ENCODE measurements around the gene HECA.

The HECA gene

GRCh38 chr6:139159016-139159415, 24.1 kb downstream of the HECA start:
- in situ Hi-C loops (cut with MboI; ENCODE audit: low sequenced_read_pairs), result no loop called here

DNA sequence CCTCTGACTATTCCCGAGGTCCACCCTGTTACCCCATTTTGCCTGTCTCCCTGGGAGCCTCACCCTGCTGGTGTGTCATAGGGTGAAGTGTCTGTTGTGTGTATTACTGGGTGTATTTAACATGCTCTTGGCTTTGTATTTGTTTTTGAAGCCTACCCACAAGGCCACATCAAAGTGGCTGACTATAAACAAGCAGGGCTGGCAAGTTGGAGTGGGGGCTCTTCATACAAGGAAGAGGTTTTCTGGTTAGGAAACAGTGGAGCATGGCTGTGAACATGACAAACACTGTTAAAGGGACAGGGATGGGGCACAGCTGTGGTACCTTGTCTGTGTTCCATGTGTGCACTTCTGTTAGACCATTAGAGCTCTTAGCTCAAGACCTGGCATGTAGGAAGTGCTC, 26.3 kb downstream of the HECA start:
- in situ Hi-C loops (cut with MboI; ENCODE audit: low sequenced_read_pairs), result no loop called here

- in situ Hi-C loops (cut with MboI; ENCODE audit: low sequenced_read_pairs), result no loop called here
Observed at GRCh38 chr6:139161817-139162284, 27.0 kb downstream of the HECA start.

DNA sequence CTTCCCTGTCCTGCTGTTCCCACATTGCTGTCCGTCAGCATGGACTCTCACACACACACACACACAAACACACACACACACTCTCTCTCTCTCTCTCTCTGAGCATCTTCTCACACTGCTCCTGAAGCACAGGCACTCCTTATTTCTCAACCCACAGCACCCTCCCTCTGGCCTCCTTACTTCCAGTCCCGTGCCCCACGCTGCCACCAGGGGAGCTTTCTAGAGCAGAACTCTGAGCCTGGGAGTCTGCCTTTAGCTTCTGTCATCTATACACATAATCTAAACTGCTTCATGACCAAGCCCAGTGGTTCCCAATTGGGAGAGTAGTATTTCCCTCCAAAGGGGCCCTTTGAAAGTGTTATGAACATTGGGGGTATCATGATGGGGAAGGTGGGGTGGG, 29.1 kb downstream of the HECA start:
- in situ Hi-C loops (cut with MboI; ENCODE audit: low sequenced_read_pairs), result no loop called here

DNA sequence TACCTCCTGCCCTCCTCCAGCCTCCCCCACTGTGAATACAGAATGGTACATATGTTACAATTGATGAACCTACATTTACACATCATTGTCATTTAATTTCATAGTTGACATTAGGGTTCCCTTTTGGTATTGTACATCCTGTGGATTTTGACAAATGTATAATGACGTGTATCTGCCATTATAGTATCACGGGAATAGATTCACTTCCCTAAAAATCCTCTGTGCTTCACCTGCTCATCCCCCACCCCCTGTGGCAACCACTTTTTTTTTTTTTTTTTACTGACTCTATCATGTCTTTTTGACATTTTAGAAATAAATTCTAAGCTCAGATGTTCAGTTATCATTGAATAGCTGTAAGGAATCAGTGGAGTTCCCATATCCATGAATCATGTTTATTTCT, 30.4 kb downstream of the HECA start:
- in situ Hi-C loops (cut with MboI; ENCODE audit: low sequenced_read_pairs), result no loop called here

DNA sequence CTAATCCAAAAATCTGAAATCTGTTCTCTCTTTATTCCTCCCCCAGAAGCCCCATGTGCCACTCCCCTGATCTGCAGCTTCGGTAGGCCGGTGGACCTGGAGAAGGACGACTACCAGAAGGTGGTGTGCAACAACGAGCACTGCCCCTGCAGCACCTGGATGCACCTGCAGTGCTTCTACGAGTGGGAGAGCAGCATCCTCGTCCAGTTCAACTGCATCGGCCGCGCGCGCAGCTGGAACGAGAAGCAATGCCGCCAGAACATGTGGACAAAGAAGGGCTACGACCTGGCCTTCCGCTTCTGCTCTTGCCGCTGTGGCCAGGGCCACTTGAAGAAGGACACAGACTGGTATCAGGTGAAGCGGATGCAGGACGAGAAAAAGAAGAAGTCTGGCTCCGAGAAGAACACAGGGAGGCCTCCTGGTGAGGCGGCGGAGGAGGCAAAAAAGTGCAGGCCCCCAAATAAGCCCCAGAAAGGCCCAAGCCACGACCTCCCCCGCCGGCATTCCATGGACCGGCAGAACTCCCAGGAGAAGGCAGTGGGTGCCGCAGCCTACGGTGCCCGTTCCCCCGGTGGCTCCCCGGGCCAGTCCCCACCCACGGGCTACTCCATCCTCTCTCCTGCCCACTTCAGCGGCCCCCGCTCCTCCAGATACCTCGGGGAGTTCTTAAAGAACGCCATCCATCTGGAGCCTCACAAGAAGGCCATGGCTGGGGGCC, 31.5 kb downstream of the HECA start:
- in situ Hi-C loops (cut with MboI; ENCODE audit: low sequenced_read_pairs), result no loop called here

- in situ Hi-C loops (cut with MboI; ENCODE audit: low sequenced_read_pairs), result no loop called here
Observed at GRCh38 chr6:139166956-139167313, 32.1 kb downstream of the HECA start.

DNA sequence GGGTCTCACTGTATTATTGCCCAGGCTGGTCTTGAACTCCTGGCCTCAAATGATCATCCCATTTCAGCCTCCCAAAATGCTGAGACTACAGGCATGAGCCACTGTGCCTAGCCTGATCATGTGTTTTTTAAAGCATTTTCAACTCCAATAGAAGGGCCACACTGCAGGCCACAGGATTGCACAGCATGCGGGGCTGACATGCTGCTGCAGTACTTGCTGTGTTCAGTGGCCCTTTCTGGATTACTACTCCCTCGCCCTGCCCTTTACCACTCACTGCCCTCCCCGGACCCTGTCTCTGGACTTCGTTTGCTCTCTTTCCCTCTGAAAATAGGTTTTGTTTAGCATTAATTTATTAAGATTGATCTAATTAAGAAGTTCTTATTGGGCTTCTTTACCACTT, 37.3 kb downstream of the HECA start:
- in situ Hi-C loops (cut with MboI; ENCODE audit: low sequenced_read_pairs), result no loop called here

- in situ Hi-C loops (cut with MboI; ENCODE audit: low sequenced_read_pairs), result no loop called here
Observed at GRCh38 chr6:139172567-139172966, 37.7 kb downstream of the HECA start.

DNA sequence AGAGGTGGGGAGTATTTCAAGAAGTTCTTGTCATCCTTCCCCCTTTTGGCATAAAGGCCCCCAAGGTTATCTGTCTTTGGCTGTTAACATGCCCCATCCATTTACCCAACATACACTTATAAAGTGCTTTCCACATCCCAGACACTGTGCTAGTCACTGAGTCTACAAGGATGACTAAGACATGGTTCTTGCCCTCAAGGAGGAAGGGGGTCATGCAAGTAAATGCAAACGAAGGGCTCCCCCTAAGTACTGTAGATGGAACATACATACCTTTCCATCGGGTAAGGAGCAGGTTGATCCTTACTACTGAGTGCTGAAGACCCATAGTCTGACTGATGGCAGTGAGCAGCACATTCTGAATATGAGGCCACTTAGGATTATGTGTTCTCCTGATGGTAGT, 38.3 kb downstream of the HECA start:
- in situ Hi-C loops (cut with MboI; ENCODE audit: low sequenced_read_pairs), result no loop called here

GRCh38 chr6:139173822-139174221, 38.9 kb downstream of the HECA start:
- in situ Hi-C loops (cut with MboI; ENCODE audit: low sequenced_read_pairs), result no loop called here

GRCh38 chr6:139174961-139175360, 40.1 kb downstream of the HECA start:
- in situ Hi-C loops (cut with MboI; ENCODE audit: low sequenced_read_pairs), result no loop called here

DNA sequence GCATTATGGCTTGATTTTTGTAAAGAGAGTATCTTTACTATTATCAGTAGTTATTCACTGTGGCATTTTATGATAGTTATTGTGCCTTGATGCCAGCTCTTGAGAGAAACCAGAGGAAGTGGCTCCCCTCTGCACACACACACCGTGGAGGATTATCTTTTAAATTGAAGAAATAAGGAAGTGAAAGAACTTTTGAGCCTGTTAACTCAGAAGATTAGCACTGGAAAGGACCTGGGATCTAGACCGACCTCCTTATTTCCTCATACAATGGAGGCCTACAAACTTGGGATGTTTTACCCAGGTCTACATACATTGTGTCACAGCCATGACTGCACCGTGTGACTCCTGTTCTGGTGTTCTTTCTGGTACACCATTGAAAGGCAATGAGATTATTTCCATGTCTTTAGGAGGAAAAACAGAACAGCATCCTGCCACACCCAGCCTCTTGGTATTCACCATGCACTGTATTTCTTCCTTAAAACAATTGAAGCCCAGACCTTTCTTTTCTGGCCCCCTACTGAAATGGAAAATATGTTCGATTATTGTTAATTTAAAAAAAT, 40.6 kb downstream of the HECA start:
- in situ Hi-C loops (cut with MboI; ENCODE audit: low sequenced_read_pairs), result no loop called here

GRCh38 chr6:139181236-139181635, 46.4 kb downstream of the HECA start:
- in situ Hi-C loops (cut with MboI; ENCODE audit: low sequenced_read_pairs), result no loop called here

DNA sequence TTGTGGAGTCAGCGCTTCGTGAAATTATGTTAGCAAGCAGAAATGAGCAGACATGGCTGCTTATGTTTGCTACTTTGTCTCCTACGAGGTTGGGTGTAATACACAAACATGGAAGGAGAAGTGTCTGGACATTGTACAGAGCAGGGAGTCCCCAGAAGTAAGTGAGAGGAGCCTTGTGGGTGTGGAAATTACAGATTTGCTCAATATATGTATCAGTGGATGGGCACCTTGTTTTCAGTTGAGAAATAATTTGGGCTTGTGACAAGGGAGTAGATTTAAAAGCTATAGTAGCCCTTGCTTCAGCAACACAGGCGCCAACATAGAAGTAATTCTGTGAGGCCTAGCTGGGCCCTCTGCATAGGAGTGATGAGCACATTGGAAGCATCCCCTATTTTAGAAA, 49.2 kb downstream of the HECA start:
- in situ Hi-C loops (cut with MboI; ENCODE audit: low sequenced_read_pairs), result no loop called here

GRCh38 chr6:139184459-139184858, 49.6 kb downstream of the HECA start:
- in situ Hi-C loops (cut with MboI; ENCODE audit: low sequenced_read_pairs), result no loop called here

- in situ Hi-C loops (cut with MboI; ENCODE audit: low sequenced_read_pairs), result no loop called here
Observed at GRCh38 chr6:139186242-139186641, 51.4 kb downstream of the HECA start.

GRCh38 chr6:139186692-139187091, 51.8 kb downstream of the HECA start:
- in situ Hi-C loops (cut with MboI; ENCODE audit: low sequenced_read_pairs), result no loop called here

DNA sequence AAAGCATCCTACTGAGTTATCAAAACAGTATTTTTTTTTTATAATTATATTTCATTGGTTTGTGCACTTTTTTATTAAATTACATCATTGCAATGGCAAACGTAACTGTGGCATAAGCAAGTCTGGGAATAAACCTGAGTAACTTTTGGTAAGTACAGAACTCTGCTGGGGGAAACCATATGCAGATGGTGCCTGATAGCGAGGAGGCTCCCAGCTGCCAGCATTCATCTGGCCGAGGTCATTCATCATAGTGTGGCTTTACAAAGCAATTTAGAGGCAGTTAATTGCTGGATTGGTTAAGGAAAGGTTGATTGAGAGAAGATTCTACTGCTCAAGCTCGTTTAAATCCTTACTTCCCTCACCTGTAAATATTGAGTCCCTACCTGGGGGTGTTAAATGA, 52.6 kb downstream of the HECA start:
- in situ Hi-C loops (cut with MboI; ENCODE audit: low sequenced_read_pairs), result no loop called here

- in situ Hi-C loops (cut with MboI; ENCODE audit: low sequenced_read_pairs), result no loop called here
Observed at GRCh38 chr6:139189665-139190064, 54.8 kb downstream of the HECA start.

DNA sequence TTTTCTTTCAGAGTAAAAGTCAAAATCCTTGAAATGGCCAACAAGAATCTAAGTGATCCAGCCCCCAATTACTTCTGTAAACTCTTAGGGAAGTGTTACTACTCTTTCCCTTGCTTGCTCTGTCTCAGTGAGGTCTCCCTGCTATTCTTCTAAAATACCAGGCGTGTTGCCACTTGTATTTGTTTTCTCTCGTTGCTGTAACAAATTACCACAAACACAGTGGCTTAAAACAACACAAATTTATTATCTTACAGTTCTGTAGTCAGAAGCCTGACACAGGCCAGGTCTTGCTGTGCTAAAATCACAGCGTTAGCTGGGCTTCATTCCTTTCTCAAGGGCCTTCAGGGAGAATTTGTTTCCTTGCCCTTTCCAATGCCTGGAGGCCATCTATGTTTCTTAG, 59.9 kb downstream of the HECA start:
- in situ Hi-C loops (cut with MboI; ENCODE audit: low sequenced_read_pairs), result no loop called here

DNA sequence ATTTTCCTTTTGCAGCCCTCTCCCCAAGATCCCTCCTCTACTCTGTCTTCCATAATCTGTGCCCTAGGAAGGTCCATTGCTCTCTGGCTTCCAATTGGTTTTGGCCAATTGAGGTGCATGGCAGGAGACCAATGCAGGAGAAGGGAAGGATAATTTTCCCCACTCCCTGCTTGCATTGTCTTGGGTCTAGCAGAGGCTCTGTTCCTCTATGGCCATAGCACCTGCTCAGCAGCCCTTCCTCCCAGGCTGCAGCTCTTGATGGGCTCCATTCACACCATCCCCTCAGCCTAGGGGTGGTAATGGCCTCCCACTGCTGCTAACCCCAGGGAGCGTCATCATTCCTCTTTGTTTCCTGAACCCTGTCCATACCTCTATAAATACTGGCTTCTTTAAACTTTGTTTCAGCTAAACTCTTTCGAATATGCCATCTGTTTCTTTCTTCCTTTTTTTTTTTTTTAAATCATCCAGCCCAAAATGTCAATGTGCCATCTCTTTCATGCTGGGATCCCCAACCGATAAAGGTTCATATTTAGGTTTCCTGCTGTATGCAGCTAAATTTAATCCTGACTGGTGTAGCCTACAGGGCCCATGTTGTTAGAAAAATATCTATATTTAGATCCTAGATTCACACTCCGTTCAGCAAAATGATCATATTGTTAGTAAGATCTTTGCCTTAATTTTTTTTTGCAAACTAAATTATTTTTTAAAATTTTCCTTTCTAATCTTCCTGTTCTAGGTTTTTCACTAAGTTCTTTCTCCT, 63.8 kb downstream of the HECA start:
- in situ Hi-C loops (cut with MboI; ENCODE audit: low sequenced_read_pairs), result no loop called here

All from HL-60/S4 treated with phorbol 12-myristate 13-acetate at 8.2 ng/mL for 4 days and 3 days (cell line).